OCI-LY3 (cell line): ENCODE measurements around the gene NUAK2.

ENCODE experiments used
- CTCF ChIP-seq: fragments of 200-600, 300-600 bp; sonication (generic); IDR thresholded peaks from 2 replicates; pipeline ENCODE4 v1.5.1; 2014; ENCODE audit warnings: antibody characterized with exemption, low read length, low read depth
- EZH2phosphoT487 ChIP-seq: fragments of 200-600 bp; shearing (Covaris generic); IDR thresholded peaks from 2 replicates; pipeline ENCODE4 v1.6.1; 2018; ENCODE audit warnings: antibody characterized with exemption, mixed run types, low read depth

GRCh38 chr1:205304046-205304694 is 17.4 kb downstream of the NUAK2 start:
- TF ChIP-seq CTCF, result no peak
- no peak for TF ChIP-seq EZH2phosphoT487
